ENCODE measurements around the gene CAMTA1.

Gene CAMTA1

GRCh38 chr1:7013833-7014639 is 228.8 kb downstream of the CAMTA1 start:
- TF ChIP-seq SP1 (IDR thresholded peaks at IDR 0.05) = no peak
- no peak for TF ChIP-seq PKNOX1 (IDR thresholded peaks at IDR 0.05)
- CTCF ChIA-PET = no interaction called here
- POLR2A ChIA-PET = no interaction called here
- DNase-seq (ENCODE audit: extremely low spot score) = no peak

- CTCF ChIA-PET = no interaction called here
- POLR2A ChIA-PET = no interaction called here
- no peak for DNase-seq (ENCODE audit: extremely low spot score)
- TF ChIP-seq PKNOX1 (IDR thresholded peaks at IDR 0.05) (no peak), ZNF384 (IDR thresholded peaks at IDR 0.05) (no peak), SUZ12 (IDR thresholded peaks at IDR 0.05) (no peak), FOXM1 (IDR thresholded peaks at IDR 0.05; ENCODE audit: borderline replicate concordance) (no peak), HDGF (IDR thresholded peaks at IDR 0.05; ENCODE audit: borderline replicate concordance) (no peak), SP1 (IDR thresholded peaks at IDR 0.05) (no peak)
Measured at GRCh38 chr1:7014640-7014930, 229.3 kb downstream of the CAMTA1 start.

- CTCF ChIA-PET = no interaction called here
- POLR2A ChIA-PET = no interaction called here
- no peak for DNase-seq (ENCODE audit: extremely low spot score)
- no peak for TF ChIP-seq ZNF384 (IDR thresholded peaks at IDR 0.05)
- TF ChIP-seq L3MBTL2 (conservative IDR thresholded peaks at IDR 0.05) = no peak
- no peak for TF ChIP-seq FOXK2 (IDR thresholded peaks at IDR 0.05)
- no peak for TF ChIP-seq FOXA1 (IDR thresholded peaks at IDR 0.05)
Measured at GRCh38 chr1:7015022-7015421, 229.8 kb downstream of the CAMTA1 start.

GRCh38 chr1:7018351-7018750 is 233.1 kb downstream of the CAMTA1 start:
- POLR2A ChIA-PET = no interaction called here
- DNase-seq (ENCODE audit: extremely low spot score) = no peak
- TF ChIP-seq CTBP1 (IDR thresholded peaks at IDR 0.05; ENCODE audit: borderline replicate concordance) = no peak
- TF ChIP-seq FOXM1 (IDR thresholded peaks at IDR 0.05; ENCODE audit: borderline replicate concordance) = no peak
- no peak for TF ChIP-seq L3MBTL2 (conservative IDR thresholded peaks at IDR 0.05)
- no peak for TF ChIP-seq FOXK2 (IDR thresholded peaks at IDR 0.05)
- no peak for TF ChIP-seq TARDBP (IDR thresholded peaks at IDR 0.05)
- no peak for TF ChIP-seq ELF4 (IDR thresholded peaks at IDR 0.05)
- no peak for TF ChIP-seq NFRKB (IDR thresholded peaks at IDR 0.05)
- no peak for TF ChIP-seq ZNF384 (IDR thresholded peaks at IDR 0.05)
- no peak for TF ChIP-seq SUZ12 (IDR thresholded peaks at IDR 0.05)
- no peak for TF ChIP-seq LEF1 (IDR thresholded peaks at IDR 0.05; ENCODE audit: borderline replicate concordance)
- CTCF ChIA-PET = no interaction called here

GRCh38 chr1:7018826-7019225 is 233.6 kb downstream of the CAMTA1 start:
- ChIA-PET CTCF (no interaction called here), POLR2A (no interaction called here)
- DNase-seq (ENCODE audit: extremely low spot score) = no peak
- TF ChIP-seq PKNOX1 (IDR thresholded peaks at IDR 0.05) (no peak), FOXA1 (IDR thresholded peaks at IDR 0.05) (no peak), FOXM1 (IDR thresholded peaks at IDR 0.05; ENCODE audit: borderline replicate concordance) (no peak), L3MBTL2 (conservative IDR thresholded peaks at IDR 0.05) (no peak), ARNT (IDR thresholded peaks at IDR 0.05) (no peak), SP1 (IDR thresholded peaks at IDR 0.05) (no peak), BHLHE40 (IDR thresholded peaks at IDR 0.05; ENCODE audit: borderline replicate concordance) (no peak), SUZ12 (IDR thresholded peaks at IDR 0.05) (no peak), CTBP1 (IDR thresholded peaks at IDR 0.05; ENCODE audit: borderline replicate concordance) (no peak), FOXK2 (IDR thresholded peaks at IDR 0.05) (no peak), ZNF384 (IDR thresholded peaks at IDR 0.05) (no peak), LEF1 (IDR thresholded peaks at IDR 0.05; ENCODE audit: borderline replicate concordance) (no peak), NFRKB (IDR thresholded peaks at IDR 0.05) (no peak), TARDBP (IDR thresholded peaks at IDR 0.05) (no peak), HDGF (IDR thresholded peaks at IDR 0.05; ENCODE audit: borderline replicate concordance) (no peak)

- ChIA-PET CTCF (no interaction called here), POLR2A (no interaction called here)
- no peak for DNase-seq (ENCODE audit: extremely low spot score)
- TF ChIP-seq ELF4 (IDR thresholded peaks at IDR 0.05) = no peak
- no peak for TF ChIP-seq HDGF (IDR thresholded peaks at IDR 0.05; ENCODE audit: borderline replicate concordance)
- no peak for TF ChIP-seq PKNOX1 (IDR thresholded peaks at IDR 0.05)
- TF ChIP-seq FOXA1 (IDR thresholded peaks at IDR 0.05) = no peak
- TF ChIP-seq FOXK2 (IDR thresholded peaks at IDR 0.05) = no peak
- no peak for TF ChIP-seq NFRKB (IDR thresholded peaks at IDR 0.05)
- TF ChIP-seq LEF1 (IDR thresholded peaks at IDR 0.05; ENCODE audit: borderline replicate concordance) = no peak
- no peak for TF ChIP-seq L3MBTL2 (conservative IDR thresholded peaks at IDR 0.05)
- TF ChIP-seq ARNT (IDR thresholded peaks at IDR 0.05) = no peak
- TF ChIP-seq TARDBP (IDR thresholded peaks at IDR 0.05) = no peak
- TF ChIP-seq FOXM1 (IDR thresholded peaks at IDR 0.05; ENCODE audit: borderline replicate concordance) = no peak
- no peak for TF ChIP-seq SP1 (IDR thresholded peaks at IDR 0.05)
- TF ChIP-seq CTBP1 (IDR thresholded peaks at IDR 0.05; ENCODE audit: borderline replicate concordance) = no peak
Measured at GRCh38 chr1:7019510-7019909, 234.3 kb downstream of the CAMTA1 start.
